ENCODE data around the gene MROH2B.

Gene MROH2B

DNA sequence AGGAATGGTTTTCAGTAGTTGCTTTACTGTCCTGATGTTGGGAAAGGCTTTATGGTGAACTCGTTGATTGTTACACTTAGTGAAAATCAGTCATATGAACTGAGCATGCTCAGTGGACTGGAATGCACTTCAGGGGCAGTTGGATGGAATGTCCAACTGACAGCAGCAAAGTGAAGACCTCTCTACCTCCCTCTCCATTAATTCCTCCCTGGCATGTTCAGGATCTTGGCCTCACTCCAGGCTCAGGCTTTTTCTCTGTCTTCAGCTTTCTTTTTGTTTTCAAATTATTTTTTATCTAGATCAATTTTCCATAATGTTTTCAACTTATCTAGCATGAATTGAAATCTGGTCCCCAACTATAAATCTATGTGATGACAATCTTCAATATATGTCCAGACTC is at the start of gene MROH2B:
TSS of gene MROH2B (minus strand) at position 101 of the 400 bp plus-strand sequence. CDS start 490 bp downstream, outside the sequence.
- DNase-seq (ENCODE audit: low read depth, low spot score) = no peak

DNA sequence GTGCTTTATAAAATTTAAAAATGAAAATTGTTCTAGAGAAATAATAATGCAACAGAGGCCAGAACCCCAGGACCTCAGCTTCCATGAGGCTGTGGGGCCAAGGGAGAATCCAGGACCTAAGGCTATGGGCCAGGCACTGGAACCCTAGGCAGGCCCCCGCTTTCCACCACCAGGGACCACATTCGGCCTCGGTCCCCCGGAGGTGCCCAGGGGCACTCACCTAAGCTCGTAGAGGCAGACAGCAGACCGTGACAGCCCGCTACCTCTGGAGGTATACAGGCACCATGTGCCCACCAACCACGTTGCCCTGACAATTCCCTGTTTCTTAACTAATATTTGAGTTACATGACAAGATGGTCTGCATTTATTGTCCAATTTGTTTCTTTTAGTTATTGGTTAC is 49.5 kb upstream of the MROH2B start:
- no peak for DNase-seq (ENCODE audit: low read depth, low spot score)

DNA sequence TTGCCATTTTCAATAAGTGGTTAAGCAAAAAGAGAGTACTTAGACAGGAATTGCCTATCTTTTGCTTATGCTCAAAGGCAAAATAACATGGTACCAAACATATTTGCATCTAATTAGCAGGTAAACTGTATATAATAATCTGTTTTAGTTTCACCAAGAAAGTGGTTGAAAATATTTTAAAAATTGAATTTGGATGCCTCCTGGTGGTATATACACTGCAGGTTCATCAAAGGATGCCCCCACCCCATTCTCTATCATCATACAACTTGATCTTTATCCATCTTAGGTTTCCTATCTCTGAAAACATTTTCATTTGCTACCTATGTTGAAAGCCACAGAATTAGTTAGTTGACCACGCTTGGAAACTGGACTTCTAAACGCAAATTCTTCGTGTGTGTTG is 47.0 kb upstream of the MROH2B start:
- DNase-seq (ENCODE audit: low read depth, low spot score) = no peak

DNA sequence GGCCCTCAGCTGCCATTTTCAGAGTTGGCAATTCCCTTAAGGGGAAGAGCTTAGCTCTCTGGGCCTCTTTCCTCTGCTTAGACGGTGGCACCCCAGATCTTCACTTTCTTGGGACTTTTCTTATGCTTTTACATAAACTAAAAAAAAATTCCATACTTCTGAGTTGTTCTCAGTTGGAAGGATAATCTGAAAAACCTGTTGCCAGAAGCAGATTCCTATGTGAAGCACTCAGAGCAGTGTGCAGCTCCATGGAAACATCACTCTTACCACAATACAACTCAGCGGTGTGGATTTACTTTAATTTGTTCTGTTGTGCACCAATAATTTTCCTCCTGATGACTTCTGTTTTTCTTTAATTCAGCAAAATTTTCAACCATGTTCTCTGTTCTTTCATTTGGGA is 44.1 kb upstream of the MROH2B start:
- no peak for DNase-seq (ENCODE audit: low read depth, low spot score)

DNA sequence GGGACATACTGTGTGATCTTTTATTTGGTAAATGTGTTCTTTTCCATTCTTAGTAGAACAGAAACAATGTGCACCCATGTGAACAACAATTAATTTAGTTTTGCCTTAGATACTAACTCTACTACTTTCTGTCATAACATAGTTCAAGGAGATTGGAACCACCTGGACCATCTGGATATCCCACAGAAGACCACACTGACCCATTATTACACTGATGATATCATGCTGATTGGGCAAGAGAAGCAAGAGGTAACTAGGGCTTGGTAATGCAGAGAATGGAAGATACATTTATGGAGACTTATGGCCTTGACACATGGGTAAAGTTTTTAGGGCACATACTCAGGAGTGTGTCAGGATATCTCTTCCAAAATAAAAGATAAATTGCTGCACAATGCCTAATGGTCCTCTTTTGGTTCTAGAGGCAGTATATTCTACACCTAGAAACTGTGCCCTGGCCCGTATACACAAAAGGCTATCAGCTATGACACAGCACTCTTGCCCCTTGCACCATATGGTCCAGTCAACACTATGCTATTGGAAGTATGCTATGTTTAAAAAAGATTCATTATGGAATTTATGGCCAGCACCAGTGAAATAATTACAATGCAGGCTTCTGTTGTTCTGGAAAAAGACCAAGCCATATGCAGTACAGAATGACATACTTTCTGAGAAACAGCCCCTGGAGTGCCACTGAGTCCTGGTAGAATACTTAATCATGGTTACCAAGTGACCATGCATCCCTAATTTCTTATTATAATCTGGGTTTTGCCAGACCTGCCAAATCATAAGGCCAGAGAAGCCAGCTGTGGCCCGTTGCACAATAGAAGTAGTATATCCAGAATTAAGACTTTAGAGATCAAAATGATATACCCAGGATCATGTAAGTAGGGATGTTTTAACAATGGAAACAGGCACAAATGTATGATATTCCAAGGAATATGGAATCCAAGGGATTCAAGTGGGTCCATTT is 41.6 kb upstream of the MROH2B start:
- DNase-seq (ENCODE audit: low read depth, low spot score) = no peak

DNA sequence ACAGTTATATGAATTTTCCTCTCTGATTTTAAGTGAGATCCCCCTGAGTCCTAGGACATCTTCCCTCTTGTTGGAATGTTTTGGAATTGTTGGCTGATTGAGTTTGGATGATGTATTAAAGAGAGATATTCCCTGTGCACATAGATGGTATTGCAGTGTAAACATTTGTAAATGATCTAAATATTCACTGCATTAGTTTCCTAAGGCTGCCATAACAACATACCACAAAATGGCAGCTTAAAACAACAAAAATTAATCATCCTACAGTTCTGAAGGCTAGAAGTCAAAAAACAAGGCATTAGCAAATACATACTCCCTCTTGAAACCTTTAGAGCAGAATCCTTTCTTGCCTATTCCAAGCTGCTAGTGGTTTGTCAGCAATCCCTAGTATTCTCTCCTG is 38.0 kb upstream of the MROH2B start:
- DNase-seq (ENCODE audit: low read depth, low spot score) = no peak

DNA sequence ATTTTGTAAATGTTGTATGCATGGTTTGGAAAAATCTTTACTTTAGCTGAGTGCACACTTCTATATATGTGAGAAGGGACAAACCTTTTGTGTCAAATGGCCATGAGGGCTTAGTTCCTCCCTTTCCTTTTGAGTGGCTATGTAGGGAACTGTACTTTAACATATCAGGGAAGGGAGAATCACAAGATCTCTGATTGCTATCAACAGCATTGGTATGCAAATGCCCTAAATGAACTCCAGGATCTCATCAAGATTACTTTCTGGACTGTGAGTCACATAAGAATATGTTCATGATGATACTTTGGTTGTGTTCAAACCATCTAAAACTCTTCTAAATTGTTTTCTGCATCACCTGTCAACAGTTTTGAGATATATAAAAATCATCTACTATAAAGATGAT is 31.2 kb upstream of the MROH2B start:
- no peak for DNase-seq (ENCODE audit: low read depth, low spot score)

DNA sequence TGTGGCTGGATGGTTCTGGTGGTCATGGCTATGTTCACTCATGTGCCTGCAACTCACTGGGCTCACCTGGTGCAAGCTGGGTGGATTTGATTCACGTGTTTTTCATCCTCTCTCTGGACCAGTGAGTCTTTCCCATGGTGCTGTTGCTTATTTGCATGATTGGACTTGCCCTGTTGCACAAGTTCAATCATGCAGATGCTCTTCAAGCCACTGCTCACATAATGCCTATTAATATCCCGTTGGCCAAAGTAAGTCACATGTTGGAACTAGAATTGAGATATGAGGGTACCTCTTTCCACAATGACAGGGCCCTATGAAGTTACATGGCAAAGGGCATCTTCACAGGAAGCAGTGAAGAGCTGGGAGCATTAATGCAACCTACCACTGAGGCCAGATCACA is 26.5 kb upstream of the MROH2B start:
- no peak for DNase-seq (ENCODE audit: low read depth, low spot score)

DNA sequence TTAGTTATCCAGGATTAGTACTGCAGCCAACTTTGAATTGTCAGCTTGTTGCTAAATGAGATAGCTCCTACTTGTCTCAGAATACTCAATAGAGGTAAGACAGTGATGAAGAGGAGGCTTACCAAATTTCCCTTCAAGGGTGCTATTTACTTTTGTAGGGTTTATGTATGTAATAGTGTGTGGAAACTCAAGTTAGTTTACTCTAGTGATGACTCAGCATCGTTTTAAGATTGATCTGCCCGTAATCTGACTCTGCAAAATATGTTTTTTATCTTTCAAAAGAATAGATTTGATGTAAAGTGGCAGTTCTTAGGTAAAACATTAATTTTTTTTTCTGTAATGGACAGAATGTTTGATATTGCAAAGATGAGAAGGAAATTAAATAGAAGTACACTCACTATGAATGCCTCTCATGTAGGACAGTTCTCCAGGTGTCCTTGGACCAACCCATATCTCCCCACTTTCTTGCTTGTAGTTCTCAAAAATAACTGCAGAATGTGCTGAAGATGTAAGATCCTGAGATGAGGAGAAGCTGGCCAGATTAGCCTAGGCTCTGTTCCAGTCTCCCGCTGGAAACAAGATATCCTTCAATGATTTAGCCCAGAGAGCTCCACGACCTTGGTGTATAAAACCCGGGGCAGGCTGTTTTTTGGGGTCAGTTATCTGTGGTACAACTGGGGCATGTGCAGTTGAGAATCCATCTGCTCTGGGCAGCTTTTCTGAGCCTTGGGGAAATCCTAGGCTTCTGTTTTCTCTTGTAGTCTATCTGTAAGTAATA is 24.4 kb upstream of the MROH2B start:
- DNase-seq (ENCODE audit: low read depth, low spot score) = no peak

DNA sequence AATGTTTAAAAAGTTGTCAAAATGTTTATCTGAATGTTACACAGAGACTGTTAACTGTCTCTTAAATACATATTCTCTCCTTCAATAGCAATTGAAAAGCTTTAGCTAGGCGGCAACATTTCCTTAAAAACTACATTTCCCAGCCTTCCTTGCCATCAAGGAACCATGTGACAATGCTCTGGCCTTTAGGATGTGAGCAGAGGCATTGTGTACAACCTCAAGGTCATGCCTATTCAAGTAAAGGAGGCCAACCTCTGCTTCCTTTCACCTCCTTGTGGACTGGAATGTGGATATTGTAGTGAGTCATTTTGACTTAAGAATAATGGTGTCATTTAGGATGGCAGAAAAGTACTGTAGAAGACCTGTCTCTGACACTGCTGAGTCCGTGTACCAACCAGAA is 23.7 kb upstream of the MROH2B start:
- DNase-seq (ENCODE audit: low read depth, low spot score) = peak; percentile 12

DNA sequence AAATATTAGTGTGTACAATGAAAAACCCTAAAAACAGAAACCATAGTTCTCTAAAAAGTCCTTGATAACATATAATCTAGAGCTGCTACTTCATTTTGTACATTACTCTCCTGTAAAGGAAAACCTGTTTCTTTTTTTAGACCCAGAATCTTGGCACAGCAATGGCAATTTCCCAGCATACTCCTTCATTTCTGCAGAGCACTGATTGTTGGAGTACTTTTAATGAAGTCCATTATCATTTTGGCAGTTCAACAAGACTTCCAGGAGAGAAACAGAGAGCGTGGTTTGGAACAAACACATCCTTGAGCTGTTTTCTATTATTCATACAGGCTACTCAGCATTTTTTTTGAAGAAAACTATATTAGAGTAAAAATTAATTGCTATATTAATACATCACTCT is 22.7 kb upstream of the MROH2B start:
- DNase-seq (ENCODE audit: low read depth, low spot score) = no peak

DNA sequence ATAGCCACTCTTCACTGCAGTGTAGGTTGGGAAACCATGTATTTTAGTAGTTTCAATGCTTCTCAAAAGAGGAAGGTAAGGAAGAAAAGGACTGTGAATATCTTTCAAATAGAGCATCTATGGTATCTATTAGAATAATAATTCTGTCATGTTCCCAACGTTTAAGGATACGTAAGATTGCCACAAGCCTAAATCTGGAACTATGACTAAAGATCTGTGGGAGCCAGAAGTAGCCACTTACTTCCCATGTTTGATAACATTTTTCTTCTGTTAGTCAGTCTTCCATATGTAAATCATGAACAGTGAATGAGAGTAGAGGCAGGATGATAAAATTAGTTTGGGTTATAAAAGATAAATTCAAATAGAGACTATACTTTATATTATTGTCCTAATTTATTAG is 16.3 kb upstream of the MROH2B start:
- DNase-seq (ENCODE audit: low read depth, low spot score) = no peak

DNA sequence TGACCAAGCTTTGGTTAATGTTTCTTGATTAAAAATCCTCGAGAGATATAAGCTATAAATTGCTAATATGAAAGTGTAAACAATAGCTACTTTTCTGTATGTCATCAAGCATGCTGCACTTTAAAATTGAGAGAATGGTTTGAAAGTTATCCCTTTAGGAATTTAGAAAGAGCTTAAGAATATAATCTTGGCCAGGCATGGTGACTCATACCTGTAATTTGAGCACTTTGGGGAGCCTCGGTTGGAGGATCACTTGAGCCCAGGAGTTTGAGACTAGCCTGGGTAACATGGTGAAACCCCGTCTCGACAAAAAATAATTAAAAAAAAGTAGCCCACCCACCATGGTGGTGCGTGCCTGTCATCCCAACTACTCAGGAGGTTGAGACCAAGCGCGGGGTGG is 12.2 kb upstream of the MROH2B start:
- DNase-seq (ENCODE audit: low read depth, low spot score) = no peak

DNA sequence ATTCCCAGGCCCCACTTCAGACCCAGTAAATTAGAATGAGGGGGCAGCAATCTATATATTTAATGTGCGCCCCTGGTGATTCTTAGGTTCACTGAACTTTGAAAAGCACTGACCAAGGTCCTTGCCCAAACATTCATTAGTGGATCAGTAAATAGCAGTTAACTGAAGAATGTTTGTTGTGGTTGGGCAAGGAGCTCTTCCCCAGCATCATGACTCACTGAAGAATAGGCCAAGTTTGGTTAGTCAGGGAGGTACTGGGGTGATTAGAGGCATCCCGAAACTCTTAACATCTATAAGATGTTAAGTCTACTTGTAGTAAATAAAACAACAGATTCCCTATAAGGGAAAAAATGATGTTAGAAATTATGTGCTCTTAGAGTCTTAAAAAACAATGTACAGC is 833 bp upstream of the MROH2B start:
- DNase-seq (ENCODE audit: low read depth, low spot score) = no peak

DNA sequence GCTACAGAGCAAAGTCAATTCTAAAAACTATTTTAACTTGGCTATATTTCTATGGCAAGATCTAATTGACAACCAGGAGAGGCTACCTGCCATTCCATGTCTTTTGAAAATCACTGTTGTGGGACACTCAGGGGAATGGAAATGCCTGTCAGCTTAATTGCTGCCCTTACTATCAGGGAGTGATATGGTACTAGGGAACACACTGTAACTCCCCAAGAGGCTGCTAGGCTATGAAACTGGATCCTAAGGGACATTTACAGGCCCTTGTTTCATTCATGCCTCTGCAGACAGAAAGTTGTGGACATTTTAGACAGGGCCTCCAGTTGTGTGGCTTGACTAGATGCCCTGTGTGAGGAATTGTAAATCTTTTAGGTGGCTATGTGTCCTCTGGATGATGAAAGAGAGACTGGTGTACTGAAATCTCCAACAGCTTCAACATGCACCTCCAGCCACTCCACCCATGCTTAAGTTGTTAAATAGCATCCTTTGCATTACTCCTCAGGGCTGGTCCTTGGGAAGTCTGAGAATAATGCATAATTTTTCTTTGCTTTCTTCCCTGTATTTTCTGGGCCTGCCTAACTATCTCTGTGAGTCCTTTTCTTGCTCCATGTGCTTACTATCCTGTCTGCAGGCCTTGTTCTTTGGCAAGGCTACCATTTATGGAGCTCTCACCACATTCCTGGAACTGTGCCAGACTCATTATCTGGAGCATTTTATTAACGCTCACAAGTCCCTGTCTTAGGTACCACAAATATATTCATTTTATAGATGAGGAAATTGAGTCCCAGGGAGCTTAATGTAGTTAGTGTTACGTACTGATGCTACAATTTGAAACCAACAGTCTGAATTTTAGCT is 3.2 kb downstream of the MROH2B start:
- no peak for DNase-seq (ENCODE audit: low read depth, low spot score)

DNA sequence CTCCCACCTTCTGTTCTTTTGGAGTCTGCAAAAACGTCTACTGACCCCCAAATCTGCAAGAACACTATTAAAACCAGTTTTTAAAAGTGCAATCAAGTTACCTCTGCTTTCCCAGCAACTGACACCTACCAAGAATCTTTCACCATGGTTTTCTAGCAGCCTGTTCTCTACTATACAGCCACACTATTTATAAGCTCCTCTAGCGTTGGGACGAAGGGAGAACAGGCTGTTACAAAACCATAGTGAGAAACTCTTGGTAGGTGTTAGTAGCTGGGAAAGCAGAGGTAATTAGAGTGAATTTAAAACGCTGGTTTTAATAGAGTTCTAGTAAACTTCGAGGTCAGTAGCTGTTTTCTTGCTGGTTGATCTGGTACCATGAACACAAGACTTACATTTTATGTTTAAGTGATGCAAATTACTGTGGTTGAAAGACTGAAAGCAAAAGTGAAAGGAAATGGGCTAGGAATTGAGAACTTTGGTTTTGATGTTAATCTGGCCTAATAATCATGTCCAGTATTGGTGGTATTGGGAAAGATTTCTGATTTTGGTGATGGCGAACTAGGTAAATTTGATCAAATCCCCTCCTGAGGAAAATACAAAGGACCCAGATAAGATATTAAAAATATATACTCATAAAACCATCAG is 5.3 kb downstream of the MROH2B start:
- DNase-seq (ENCODE audit: low read depth, low spot score) = no peak

DNA sequence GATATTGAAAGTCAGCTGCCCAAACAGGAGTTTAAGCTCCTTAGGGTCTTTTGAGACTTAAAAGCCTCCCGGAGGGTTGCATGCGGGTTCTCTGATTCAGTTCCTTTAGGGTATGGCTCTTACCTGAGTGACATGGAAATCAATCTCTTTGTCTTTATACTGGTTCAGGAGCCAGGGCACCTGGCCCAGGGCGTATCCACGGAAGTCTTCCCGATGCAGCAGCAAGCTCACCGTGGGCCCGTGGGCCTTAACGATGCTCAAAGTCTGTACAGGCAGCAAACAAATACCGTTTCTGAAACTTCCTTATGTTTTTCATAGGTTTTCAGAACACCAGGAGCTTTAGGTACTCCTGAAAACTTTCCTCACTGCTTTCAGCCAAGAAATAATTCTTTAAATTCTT is 13.2 kb downstream of the MROH2B start:
- DNase-seq (ENCODE audit: low read depth, low spot score) = no peak

DNA sequence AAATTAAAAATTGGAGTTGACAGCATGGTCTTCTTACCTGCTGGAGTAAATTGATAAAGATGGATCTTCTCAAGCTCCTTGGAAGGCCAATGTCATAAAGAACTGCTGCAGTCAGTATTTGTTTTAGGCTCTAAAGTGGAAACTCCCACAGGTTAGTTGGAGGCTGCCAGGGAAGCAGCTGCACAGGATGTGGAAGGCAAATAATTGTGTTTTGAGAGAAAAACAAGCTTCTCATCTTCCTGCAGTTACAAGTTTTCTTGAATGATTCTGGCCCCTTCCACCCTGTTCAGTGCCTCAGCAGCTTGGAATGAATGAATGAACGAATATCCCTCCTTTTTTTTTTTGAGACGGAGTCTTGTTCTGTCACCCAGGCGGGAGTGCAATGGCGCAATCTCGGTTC is 13.9 kb downstream of the MROH2B start:
- no peak for DNase-seq (ENCODE audit: low read depth, low spot score)

DNA sequence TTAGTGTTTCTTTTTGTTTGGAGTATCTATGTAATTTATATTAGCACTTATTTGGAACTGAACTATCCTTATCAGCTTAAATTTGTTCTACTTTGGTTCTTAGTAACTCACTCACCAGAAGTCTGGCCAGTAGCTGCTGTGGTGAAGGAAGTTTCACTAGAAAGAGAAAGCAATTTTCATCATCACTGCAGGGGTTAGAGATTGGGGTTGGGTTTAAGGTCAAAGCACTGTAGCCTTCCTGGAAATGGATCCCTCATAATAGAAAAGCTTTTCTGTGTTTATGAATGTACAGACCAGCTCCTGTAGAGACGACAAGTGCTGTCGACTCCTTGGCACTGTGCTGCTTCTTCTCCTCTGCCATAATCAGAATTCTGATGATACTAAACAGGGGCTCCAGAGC is 22.2 kb downstream of the MROH2B start:
- no peak for DNase-seq (ENCODE audit: low read depth, low spot score)

DNA sequence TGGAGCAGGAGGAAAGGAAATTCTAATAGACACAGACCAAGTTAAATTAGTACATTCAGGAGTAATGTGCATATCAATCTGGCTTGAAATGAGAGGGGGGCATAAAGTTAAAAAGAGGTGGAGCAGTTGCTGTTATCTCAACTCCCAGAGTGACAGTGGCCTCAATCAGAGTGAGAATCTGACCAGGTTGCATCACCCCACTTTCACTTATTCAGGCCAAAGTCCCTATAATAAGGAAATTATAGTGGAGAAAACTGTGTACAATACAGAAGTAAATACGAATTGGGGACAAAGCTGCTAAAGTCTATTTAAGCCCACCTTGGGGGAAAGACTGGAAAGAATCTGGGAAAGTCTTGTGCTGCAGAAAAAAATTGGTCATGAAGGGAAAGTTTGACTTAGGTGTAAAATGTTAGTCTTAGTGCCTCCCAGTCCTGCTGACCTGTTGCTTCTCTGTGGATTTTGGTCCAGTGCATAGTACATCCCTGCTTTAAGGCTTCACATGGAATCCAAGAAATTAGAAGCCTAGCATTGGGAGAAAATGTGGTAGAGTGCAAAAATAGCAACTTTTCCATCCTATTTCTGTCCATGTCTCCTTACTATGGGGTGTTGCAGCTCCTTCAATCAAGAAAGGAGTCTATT is 27.9 kb downstream of the MROH2B start:
- DNase-seq (ENCODE audit: low read depth, low spot score) = no peak

DNA sequence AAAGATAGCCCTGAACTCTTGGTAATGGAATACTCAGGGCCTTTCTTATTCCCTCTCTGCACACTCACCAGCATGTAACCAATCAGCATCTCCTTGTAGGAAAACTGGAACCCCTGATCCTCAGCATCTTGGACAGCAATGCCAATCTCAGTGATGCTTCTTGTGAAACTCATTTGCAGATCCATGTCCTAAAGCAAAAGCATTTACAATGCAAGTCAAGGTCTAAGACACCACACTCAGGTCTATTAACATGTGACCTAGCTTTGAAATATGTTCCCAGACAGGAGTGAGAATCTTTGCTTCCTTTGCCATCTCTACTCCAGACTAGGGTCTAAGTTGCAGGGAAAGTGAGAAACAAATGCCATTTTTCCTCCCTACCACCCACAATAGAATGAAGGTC is 38.2 kb downstream of the MROH2B start:
- DNase-seq (ENCODE audit: low read depth, low spot score) = no peak
